Neural progenitor cell (in vitro differentiated cells): ENCODE results near the gene ACTBL2. TPM values are rescaled to one million over a fixed set of nuclear protein-coding genes. Genes with fewer than 3 reads are reported as not detected.
"Not testable (repeated sequence)": the region's sequence is repeated elsewhere in the genome, so short reads cannot be mapped to it uniquely, and the experiment has no call there.

Experiments used
- DNase-seq: peaks from one replicate; pipeline ENCODE4 v3.0.0-alpha.2; 2016; ENCODE audit warnings: low spot score
- H2AFZ ChIP-seq: fragments of 200-600 bp; sonication (generic); replicated peaks from 2 replicates; pipeline ENCODE4 v1.6.1; 2016; ENCODE audit warnings: antibody characterized with exemption
- H3F3A ChIP-seq: fragments of 200-600 bp; sonication (generic); 2 replicates; pipeline ENCODE4 v1.6.1; 2016; ENCODE audit warnings: antibody characterized with exemption, low read depth
- H3K27ac ChIP-seq: fragments of 200-600 bp; sonication (generic); 2 replicates; pipeline ENCODE4 v1.5.1; 2016; ENCODE audit warnings: mild to moderate bottlenecking
- H3K27me3 ChIP-seq: fragments of 200-600 bp; sonication (generic); 2 replicates; pipeline ENCODE4 v1.6.1; 2016; ENCODE audit warnings: mild to moderate bottlenecking, moderate library complexity
- H3K36me3 ChIP-seq: fragments of 200-600 bp; sonication (generic); 2 replicates; pipeline ENCODE4 v1.5.1; 2016
- H3K4me1 ChIP-seq: fragments of 200-600 bp; sonication (generic); 2 replicates; pipeline ENCODE4 v1.6.1; 2016; ENCODE audit warnings: mixed run types
- H3K4me2 ChIP-seq: fragments of 200-600 bp; sonication (generic); 2 replicates; pipeline ENCODE4 v1.6.1; 2016
- H3K4me3 ChIP-seq: fragments of 200-600 bp; sonication (generic); 2 replicates; pipeline ENCODE4 v1.5.1; 2016
- H3K79me2 ChIP-seq: fragments of 200-600 bp; sonication (generic); 2 replicates; pipeline ENCODE4 v1.6.1; 2016; ENCODE audit warnings: low read depth
- H3K9ac ChIP-seq: fragments of 200-600 bp; sonication (generic); 2 replicates; pipeline ENCODE4 v1.6.1; 2016
- H3K9me3 ChIP-seq: fragments of 200-600 bp; sonication (generic); 2 replicates; pipeline ENCODE4 v1.5.1; 2016; ENCODE audit warnings: low read depth
- H4K20me1 ChIP-seq: fragments of 200-600 bp; sonication (generic); 2 replicates; pipeline ENCODE4 v1.6.1; 2016; ENCODE audit warnings: low read depth
- H3K27ac Mint-ChIP-seq: 3 replicates; pipeline ENCODE4 v1.8.0; 2021; ENCODE audit warnings: mixed read lengths
- H3K27me3 Mint-ChIP-seq: 2 replicates; pipeline ENCODE4 v1.8.0; 2022; ENCODE audit warnings: low read depth, mild to moderate bottlenecking, inconsistent platforms, moderate library complexity, mixed read lengths; ENCODE audit not compliant: insufficient read depth
- H3K36me3 Mint-ChIP-seq: 3 replicates; pipeline ENCODE4 v1.8.0; 2021; ENCODE audit warnings: mixed read lengths
- H3K4me1 Mint-ChIP-seq: 3 replicates; pipeline ENCODE4 v1.8.0; 2021; ENCODE audit warnings: mixed read lengths
- H3K4me3 Mint-ChIP-seq: 3 replicates; pipeline ENCODE4 v1.8.0; 2021; ENCODE audit warnings: mild to moderate bottlenecking, moderate library complexity, mixed read lengths
- H3K9me3 Mint-ChIP-seq: 3 replicates; pipeline ENCODE4 v1.8.0; 2020; ENCODE audit warnings: mixed read lengths
- CTCF ChIP-seq: fragments of 200-600 bp; sonication (generic); IDR thresholded peaks from 2 replicates; pipeline ENCODE4 v1.5.1; 2017; ENCODE audit warnings: antibody characterized with exemption, mild to moderate bottlenecking
- EZH2 ChIP-seq: fragments of 200-600 bp; sonication (generic); IDR thresholded peaks from 2 replicates; pipeline ENCODE4 v1.6.1; 2017; ENCODE audit warnings: antibody characterized with exemption, mild to moderate bottlenecking, moderate library complexity
- EZH2phosphoT487 ChIP-seq: fragments of 200-600 bp; sonication (generic); IDR thresholded peaks from 2 replicates; pipeline ENCODE4 v1.6.1; 2017; ENCODE audit warnings: antibody characterized with exemption
- total RNA-seq: library from RNA; depleted of rRNA; stranded (reverse); fragments of >200 nt; gene quantifications from 2 replicates; pipeline ENCODE4 v1.2.3, GENCODE V29; 2015; ENCODE audit warnings: low replicate concordance

ACTBL2 gene
- total RNA-seq, 1 donor from 2014 or later, result not detected

- Histone ChIP-seq H3K27me3 (no peaks in the 10 kb centered on the region), H3K4me2 (no peak overlapping the region), H4K20me1 (no peaks in the 10 kb centered on the region), H3K36me3 (no peaks in the 10 kb centered on the region), H3K79me2 (no peaks in the 10 kb centered on the region), H3F3A (peaks cover 16% of the 10 kb centered on the region), H3K9ac (no peak overlapping the region), H3K4me3 (no peak overlapping the region), H2AFZ (no peak overlapping the region), H3K9me3 (no peaks in the 10 kb centered on the region), H3K27ac (no peak overlapping the region), H3K4me1 (peaks cover 17% of the 10 kb centered on the region)
- H3K4me3 Mint-ChIP-seq, result no peak overlapping the region
- TF ChIP-seq EZH2phosphoT487, result no peak
- no peak for TF ChIP-seq CTCF
- TF ChIP-seq EZH2, result no peak
- H3K4me1 Mint-ChIP-seq, result peaks cover 19% of the 10 kb centered on the region
- H3K9me3 Mint-ChIP-seq, result no peaks in the 10 kb centered on the region
- H3K27ac Mint-ChIP-seq, result no peak overlapping the region
- H3K36me3 Mint-ChIP-seq, result no peaks in the 10 kb centered on the region
- H3K27me3 Mint-ChIP-seq, result peaks cover 6% of the 10 kb centered on the region
- no peak for DNase-seq
Measured at GRCh38 chr5:57527870-57528269, 45.3 kb upstream of the ACTBL2 start.

- Mint-ChIP-seq H3K4me3 (no peak overlapping the region), H3K27me3 (peaks cover 3% of the 10 kb centered on the region), H3K27ac (no peak overlapping the region), H3K9me3 (peaks cover 18% of the 10 kb centered on the region), H3K36me3 (no peaks in the 10 kb centered on the region), H3K4me1 (peaks cover 19% of the 10 kb centered on the region)
- no peak overlapping the region for H3K4me3 ChIP-seq
- no peaks in the 10 kb centered on the region for H3K79me2 ChIP-seq
- no peak overlapping the region for H3K9ac ChIP-seq
- peak overlapping the region; percentile 49 for H3K4me2 ChIP-seq
- no peaks in the 10 kb centered on the region for H3K36me3 ChIP-seq
- no peaks in the 10 kb centered on the region for H3K9me3 ChIP-seq
- H3F3A ChIP-seq, result peaks cover 16% of the 10 kb centered on the region
- peak overlapping the region; percentile 57 for H3K27ac ChIP-seq
- peak overlapping the region; percentile 89 for H2AFZ ChIP-seq
- H3K4me1 ChIP-seq, result peaks cover 17% of the 10 kb centered on the region
- H4K20me1 ChIP-seq, result no peaks in the 10 kb centered on the region
- no peak for TF ChIP-seq EZH2
- no peak for TF ChIP-seq CTCF
- no peak for TF ChIP-seq EZH2phosphoT487
- H3K27me3 ChIP-seq, result no peaks in the 10 kb centered on the region
- peak; percentile 16 for DNase-seq
Measured at GRCh38 chr5:57524348-57525060, 41.9 kb upstream of the ACTBL2 start.

- not testable (repeated sequence) for H3K36me3 Mint-ChIP-seq, H3K9ac ChIP-seq, H4K20me1 ChIP-seq, H3K27ac Mint-ChIP-seq, H3K4me3 ChIP-seq, H3K9me3 ChIP-seq, H2AFZ ChIP-seq, DNase-seq, H3K4me3 Mint-ChIP-seq, H3K27ac ChIP-seq, H3K79me2 ChIP-seq, H3K36me3 ChIP-seq, H3K27me3 ChIP-seq, H3K27me3 Mint-ChIP-seq, H3K4me2 ChIP-seq
- Mint-ChIP-seq H3K9me3 (peaks cover 31% of the 10 kb centered on the region), H3K4me1 (peaks cover 23% of the 10 kb centered on the region)
- Histone ChIP-seq H3F3A (peaks cover 16% of the 10 kb centered on the region), H3K4me1 (peaks cover 17% of the 10 kb centered on the region)
Measured at GRCh38 chr5:57522477-57522876, 39.9 kb upstream of the ACTBL2 start.

DNA sequence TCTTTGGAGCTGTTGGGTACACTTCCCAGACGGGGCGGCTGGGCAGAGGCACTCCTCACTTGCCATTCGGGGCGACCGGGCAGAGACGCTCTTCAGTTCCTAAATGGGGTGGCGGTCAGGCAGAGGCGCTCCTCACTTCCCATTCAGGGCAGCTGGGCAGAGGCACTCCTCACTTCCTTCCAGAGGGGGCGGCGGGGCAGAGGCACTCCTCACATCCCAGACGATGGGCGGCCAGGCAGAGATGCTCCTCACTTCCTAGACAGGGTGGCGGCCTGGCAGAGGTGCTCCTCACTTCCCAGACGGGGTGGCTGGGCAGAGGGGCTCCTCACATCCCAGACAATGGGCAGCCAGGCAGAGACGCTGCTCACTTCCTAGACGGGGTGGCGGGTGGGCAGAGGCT lies 35.8 kb upstream of the ACTBL2 start:
- H3K4me1 ChIP-seq, H3K36me3 ChIP-seq, H4K20me1 ChIP-seq, H3K9me3 ChIP-seq, H3K36me3 Mint-ChIP-seq, H3K79me2 ChIP-seq, H3K27me3 ChIP-seq, H3K4me2 ChIP-seq, H3K4me3 Mint-ChIP-seq, H2AFZ ChIP-seq, H3K27me3 Mint-ChIP-seq, H3F3A ChIP-seq, DNase-seq, H3K9ac ChIP-seq, H3K27ac ChIP-seq, H3K4me3 ChIP-seq: not testable (repeated sequence)
- Mint-ChIP-seq H3K4me1 (peaks cover 13% of the 10 kb centered on the region), H3K9me3 (peaks cover 31% of the 10 kb centered on the region), H3K27ac (peak overlapping the region; percentile 58)
